ENCODE data around the gene CD74. TPM values are rescaled to one million over a fixed set of nuclear protein-coding genes. Genes with fewer than 3 reads are reported as not detected.

CD74 gene
- polyA plus RNA-seq, 2 of the 4 experiments (the other 2 are of a cell fraction) = not detected

DNA sequence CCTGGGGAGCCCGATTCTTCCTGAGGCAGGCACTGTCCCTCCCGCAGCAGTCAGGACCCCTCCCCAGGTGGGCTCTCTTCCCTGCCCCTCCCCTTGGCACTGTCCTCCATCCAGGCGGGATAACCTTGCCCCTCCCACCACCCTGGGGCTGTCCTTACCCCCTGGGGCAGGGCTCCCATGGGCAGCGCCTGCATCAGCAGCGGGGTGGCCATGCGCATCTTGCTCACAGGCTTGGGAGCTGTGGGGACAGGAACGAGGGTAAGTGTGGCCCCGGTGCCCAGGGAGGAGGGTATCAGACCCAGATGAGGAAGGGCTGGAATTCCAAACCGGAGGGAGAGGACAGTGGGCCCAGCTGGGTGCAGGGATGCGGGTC, 6.0 kb downstream of the CD74 start (continued):
- TF ChIP-seq BCL3 (IDR thresholded peaks at IDR 0.05) (no peak), KDM5A (IDR thresholded peaks at IDR 0.05) (no peak), SREBF2 (IDR thresholded peaks at IDR 0.05) (no peak), POLR2AphosphoS2 (conservative IDR thresholded peaks at IDR 0.05; ENCODE audit: low read length) (no peak), CBX8 (IDR thresholded peaks at IDR 0.05) (no peak), HEYL (CRISPR knock-in tag; IDR thresholded peaks at IDR 0.05) (no peak), NR3C1 (IDR thresholded peaks at IDR 0.05) (no peak), ZSCAN20 (CRISPR knock-in tag; IDR thresholded peaks at IDR 0.05) (no peak), EHF (CRISPR knock-in tag; IDR thresholded peaks at IDR 0.05) (no peak), PHF8 (IDR thresholded peaks at IDR 0.05; ENCODE audit: borderline replicate concordance, low read depth) (no peak)

- ATAC-seq (no peak), DNase-seq (ENCODE audit: low read depth in 1 of 2, low spot score in 1 of 2) (no peak), FAIRE-seq (no peak)
- no peak overlapping the region for H3K27ac ChIP-seq
- H3K9me3 ChIP-seq = no peaks in the 10 kb centered on the region
- H3K4me2 ChIP-seq = no peak overlapping the region
- H3K4me1 ChIP-seq = peaks cover 4% of the 10 kb centered on the region
- WGBS (ENCODE audit: missing lambda C conversion rate) = 81% methylated on average over 4 of the region's 4 CpGs
- POLR2A ChIA-PET = no interaction called here
- H3K4me3 ChIP-seq = no peak overlapping the region
- CTCF ChIA-PET = interaction anchor here (1.3 to 1.7 kb wide), 5 partner anchors 12 to 188 kb away, joined by 3 to 4 read pairs (median 4); no protein-coding TSS in a partner anchor
- TF ChIP-seq NR3C1 (IDR thresholded peaks at IDR 0.05) (no peak), HOXB5 (CRISPR knock-in tag; IDR thresholded peaks at IDR 0.05) (no peak), USF2 (IDR thresholded peaks at IDR 0.05) (no peak), CBX2 (IDR thresholded peaks at IDR 0.05; ENCODE audit: borderline replicate concordance, low read depth) (no peak), POLR2AphosphoS2 (conservative IDR thresholded peaks at IDR 0.05; ENCODE audit: low read length) (no peak), MYC (IDR thresholded peaks at IDR 0.05; ENCODE audit: borderline replicate concordance, low read length) (no peak), HOXB13 (CRISPR knock-in tag; IDR thresholded peaks at IDR 0.05; ENCODE audit: low read depth) (no peak), KDM1A (IDR thresholded peaks at IDR 0.05; ENCODE audit: low read depth) (no peak), GATA3 (IDR thresholded peaks at IDR 0.05; ENCODE audit: borderline replicate concordance) (no peak), SMC3 (IDR thresholded peaks at IDR 0.05) (no peak), EHF (CRISPR knock-in tag; IDR thresholded peaks at IDR 0.05) (no peak), FOSL2 (IDR thresholded peaks at IDR 0.05) (no peak), FOSL2 (CRISPR knock-in tag; IDR thresholded peaks at IDR 0.05) (no peak), MAX (IDR thresholded peaks at IDR 0.05) (no peak)
These were observed 6.5 kb downstream of the CD74 start for GRCh38 chr5:150406103-150406722.

- no peak overlapping the region for H3K4me2 ChIP-seq
- no peak for FAIRE-seq
- peaks cover 3% of the 10 kb centered on the region for H3K4me1 ChIP-seq
- H3K27ac ChIP-seq = no peak overlapping the region
- 86% methylated on average over 9 of the region's 9 CpGs for WGBS (ENCODE audit: missing lambda C conversion rate)
- H3K4me3 ChIP-seq = no peak overlapping the region
- ATAC-seq = no peak
- POLR2A ChIA-PET = no interaction called here
- CTCF ChIA-PET = interaction anchor here (0.9 to 1.7 kb wide), 4 partner anchors 25 to 133 kb away, joined by 3 to 4 read pairs (median 4); no protein-coding TSS in a partner anchor
- H3K9me3 ChIP-seq = no peaks in the 10 kb centered on the region
- TF ChIP-seq ZC3H11A (IDR thresholded peaks at IDR 0.05) (no peak), ZNF302 (CRISPR knock-in tag; IDR thresholded peaks at IDR 0.05) (no peak), CBX8 (IDR thresholded peaks at IDR 0.05) (no peak), ZSCAN20 (CRISPR knock-in tag; IDR thresholded peaks at IDR 0.05) (no peak), POLR2AphosphoS2 (conservative IDR thresholded peaks at IDR 0.05; ENCODE audit: low read length) (no peak), TFCP2L1 (CRISPR knock-in tag; IDR thresholded peaks at IDR 0.05) (no peak), GATA3 (IDR thresholded peaks at IDR 0.05; ENCODE audit: borderline replicate concordance) (no peak), ESRRA (IDR thresholded peaks at IDR 0.05; ENCODE audit: borderline replicate concordance, low read length) (no peak), CEBPB (IDR thresholded peaks at IDR 0.05) (no peak), E2F6 (IDR thresholded peaks at IDR 0.05; ENCODE audit: borderline replicate concordance, low read depth) (no peak), CTCF (IDR thresholded peaks at IDR 0.05) (no peak), RAD21 (conservative IDR thresholded peaks at IDR 0.05 in 1 of 2, IDR thresholded peaks at IDR 0.05 in 1 of 2) (no peak), HDAC2 (IDR thresholded peaks at IDR 0.05) (no peak)
- no peak for DNase-seq (ENCODE audit: low read depth in 1 of 2, low spot score in 1 of 2)
These were observed 7.5 kb downstream of the CD74 start for GRCh38 chr5:150404941-150405816.

Data from A549 (cell line).